HG03135 (cell line): Measurements from ENCODE around the gene CDH23.

Source experiments
- ATAC-seq: cut with Tn5 transposase; IDR thresholded peaks from one replicate; pipeline ENCODE4 v1.9.1; 2021; ENCODE audit warnings: mild to moderate bottlenecking, moderate library complexity; ENCODE audit not compliant: unreplicated experiment

The CDH23 gene

DNA sequence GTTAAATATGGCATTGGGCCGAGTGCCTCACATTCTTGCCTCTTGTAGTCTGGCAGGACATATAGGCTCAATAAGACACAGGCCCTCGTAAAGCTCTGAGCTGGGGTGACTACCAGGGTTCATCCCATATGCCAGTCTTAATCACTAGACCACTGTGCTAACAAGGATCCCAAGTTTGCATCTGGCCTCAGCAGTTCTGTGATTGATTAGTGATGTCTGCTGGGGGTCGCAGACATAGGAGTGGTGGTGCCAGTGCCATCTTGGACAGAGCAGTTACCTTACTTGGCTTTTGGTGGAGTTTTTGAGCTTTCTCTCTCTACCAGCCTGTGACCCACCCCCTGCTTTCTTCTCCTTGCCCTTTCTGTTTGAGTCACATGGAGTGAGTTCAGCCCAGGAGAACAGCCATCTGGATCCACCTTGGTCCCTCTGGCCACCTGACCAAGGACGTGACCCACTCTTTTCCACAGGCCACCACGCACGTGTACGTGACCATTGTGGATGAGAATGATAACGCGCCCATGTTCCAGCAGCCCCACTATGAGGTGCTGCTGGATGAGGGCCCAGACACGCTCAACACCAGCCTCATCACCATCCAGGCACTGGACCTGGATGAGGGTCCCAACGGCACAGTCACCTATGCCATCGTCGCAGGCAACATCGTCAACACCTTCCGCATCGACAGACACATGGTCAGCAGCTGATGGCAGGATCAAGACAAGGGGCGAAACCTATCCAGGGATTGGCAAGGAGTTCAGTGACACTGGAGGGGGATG lies 380.7 kb downstream of the CDH23 start:
- ATAC-seq = no peak

- no peak for ATAC-seq
Measured at GRCh38 chr10:71778071-71778825, 381.5 kb downstream of the CDH23 start.

- ATAC-seq = no peak
Measured at GRCh38 chr10:71779641-71780040, 382.9 kb downstream of the CDH23 start.

- no peak for ATAC-seq
Measured at GRCh38 chr10:71780156-71780555, 383.4 kb downstream of the CDH23 start.

DNA sequence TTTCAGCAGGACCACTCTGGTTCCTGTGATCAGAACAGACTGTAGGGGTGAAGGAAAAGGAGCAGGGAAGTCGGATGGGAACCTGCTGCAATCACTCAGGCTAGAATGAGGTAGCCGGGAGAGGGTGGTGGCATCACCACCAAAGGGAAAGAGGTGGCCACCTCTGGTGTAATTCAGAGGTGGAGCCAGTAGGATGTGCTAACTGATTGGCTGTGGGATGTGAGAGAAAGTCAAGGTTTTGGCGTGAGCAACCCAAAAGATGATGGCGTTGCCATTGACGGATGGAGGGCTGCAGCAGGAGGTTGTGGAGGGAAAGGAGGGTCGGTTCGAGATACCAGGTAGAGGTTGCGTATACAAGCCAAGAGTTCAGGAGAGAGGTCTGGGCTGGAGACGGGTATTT lies 384.0 kb downstream of the CDH23 start:
- ATAC-seq = no peak

DNA sequence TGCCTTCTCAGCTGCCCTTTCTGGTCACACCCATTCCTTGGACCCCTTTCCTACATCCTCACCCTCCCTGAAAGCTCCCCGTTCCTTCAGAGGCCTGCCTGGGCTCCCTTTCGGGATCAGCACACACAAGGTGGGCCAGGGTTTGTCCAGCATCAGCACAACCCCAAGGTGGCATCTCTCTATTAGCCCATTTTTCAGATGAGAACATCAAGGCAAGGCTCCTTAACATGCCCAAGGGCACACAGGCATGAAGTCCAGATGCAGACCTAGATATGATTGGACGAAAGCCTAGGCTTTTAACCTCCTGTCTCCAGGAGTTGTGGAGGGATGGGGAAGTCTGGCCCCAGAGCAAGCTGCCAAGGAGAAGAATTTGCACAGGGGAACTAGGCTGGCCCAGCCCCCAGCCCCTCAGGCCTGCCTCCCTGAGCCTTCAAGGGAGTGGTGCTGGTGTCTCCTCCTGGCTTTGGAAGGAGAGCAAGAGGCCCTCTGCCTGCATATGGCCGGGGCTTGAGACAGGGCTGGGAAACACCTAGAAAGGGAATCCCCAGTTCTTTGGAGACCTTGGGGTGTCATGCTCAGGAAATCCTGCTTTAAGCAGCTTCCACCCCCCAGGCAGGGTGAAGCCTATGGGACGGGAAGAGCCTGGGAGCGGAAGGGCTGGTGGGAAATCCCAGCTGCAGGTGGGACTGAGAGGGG lies 385.6 kb downstream of the CDH23 start:
- no peak for ATAC-seq

DNA sequence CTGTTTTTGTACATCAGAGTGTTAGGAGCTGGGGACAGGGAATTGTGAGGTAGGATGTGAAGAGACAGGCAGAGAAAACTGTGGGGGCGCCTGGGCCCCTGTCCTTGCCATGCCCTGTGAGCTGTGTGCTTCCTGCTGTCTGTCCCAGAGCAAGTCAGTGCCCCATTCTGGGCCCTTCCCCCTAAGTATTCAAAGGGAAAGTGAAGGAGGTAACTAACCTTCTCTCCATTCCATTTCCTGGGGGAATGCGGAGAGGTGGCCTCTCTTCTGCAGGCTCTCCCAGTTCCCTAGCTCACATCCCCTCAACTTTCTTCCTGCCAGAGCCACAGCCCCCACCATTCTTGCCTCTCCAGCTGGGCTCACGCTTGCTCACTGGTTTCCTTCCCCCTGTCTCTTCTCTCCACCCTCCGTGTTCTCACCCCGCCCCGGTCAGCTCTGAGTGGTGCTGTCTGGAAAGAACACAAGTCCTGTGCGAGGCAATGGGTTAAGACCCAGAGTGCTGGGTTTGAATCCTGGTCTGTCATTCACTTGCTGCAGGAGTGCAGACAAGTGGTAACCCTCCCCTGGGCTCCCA lies 386.3 kb downstream of the CDH23 start:
- no peak for ATAC-seq

GRCh38 chr10:71783917-71784678 lies 387.4 kb downstream of the CDH23 start:
- ATAC-seq = no peak

DNA sequence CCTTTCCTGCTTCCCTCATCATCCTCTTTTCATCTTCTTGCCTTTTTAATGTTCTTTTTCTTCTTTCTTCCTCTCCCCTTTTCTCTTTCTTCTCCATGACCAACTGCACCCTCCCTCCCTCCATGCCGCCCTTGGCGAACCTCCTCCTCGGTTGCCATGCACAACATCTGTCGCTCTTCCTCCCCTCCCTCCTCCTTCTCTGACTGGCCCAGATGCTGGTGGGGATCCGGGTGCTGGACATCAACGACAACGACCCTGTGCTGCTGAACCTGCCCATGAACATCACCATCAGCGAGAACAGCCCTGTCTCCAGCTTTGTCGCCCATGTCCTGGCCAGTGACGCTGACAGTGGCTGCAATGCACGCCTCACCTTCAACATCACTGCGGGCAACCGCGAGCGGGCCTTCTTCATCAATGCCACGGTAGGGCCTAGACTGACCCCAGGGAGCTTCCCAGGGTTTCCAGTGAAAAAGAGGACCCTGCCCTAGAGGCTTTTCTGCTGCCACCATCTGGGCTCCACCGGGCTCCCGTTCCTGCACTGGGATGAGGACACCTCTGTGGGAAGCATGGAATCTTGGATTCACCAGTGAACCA lies 388.1 kb downstream of the CDH23 start:
- no peak for ATAC-seq

- ATAC-seq = no peak
Measured at GRCh38 chr10:71788954-71789353, 392.2 kb downstream of the CDH23 start.

- ATAC-seq = no peak
Measured at GRCh38 chr10:71789871-71790270, 393.2 kb downstream of the CDH23 start.

- no peak for ATAC-seq
Measured at GRCh38 chr10:71790749-71791440, 394.2 kb downstream of the CDH23 start.

DNA sequence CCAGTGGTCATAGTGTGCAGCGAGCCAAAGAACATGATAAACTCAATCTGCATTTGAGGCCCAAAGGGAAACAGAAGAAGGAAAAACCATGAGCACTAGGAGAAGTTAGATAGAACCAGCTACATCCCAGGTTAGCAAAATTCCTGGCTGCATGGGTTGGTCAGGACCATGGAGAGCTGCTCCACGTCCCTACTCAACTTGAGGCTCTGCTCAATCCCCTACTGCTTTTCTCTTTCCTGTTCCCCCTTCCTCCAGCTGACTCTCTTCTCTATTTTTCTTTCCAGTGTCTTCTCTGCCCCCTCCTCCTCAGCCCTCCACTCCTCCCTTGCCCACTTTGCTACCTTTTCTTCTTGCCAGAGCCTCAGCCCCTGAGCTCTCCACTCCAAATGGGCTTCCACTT lies 398.5 kb downstream of the CDH23 start:
- ATAC-seq = no peak

DNA sequence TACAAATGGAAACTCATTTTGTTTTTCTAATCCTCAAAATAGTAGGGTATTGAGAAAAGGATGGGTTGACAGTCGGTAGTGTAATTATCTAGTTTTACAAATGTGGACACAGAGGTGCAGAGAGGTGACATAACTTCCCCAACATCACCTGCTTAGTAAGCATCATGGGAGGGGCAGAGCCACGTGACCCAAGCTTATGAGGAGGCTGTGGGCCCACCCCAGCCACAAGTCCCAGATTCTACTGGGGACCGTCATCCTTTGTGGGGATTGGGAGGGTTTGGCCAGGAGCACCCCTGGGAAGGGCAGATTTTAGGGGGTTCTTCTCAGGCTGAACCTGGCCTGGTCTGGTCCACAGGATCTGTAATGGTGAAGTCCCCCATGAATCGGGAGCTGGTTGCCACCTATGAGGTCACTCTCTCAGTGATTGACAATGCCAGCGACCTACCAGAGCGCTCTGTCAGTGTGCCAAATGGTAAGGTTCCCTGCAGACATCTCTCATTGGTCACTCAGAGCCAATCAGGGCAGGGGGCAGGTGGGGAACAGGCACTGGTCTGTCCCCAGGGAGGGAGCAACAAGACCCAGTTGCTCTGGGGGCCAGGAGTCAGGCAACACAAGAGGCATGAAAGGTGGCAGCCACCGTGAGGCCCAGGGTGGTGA lies 400.2 kb downstream of the CDH23 start:
- no peak for ATAC-seq

GRCh38 chr10:71797533-71798307 lies 401.0 kb downstream of the CDH23 start:
- ATAC-seq = no peak

DNA sequence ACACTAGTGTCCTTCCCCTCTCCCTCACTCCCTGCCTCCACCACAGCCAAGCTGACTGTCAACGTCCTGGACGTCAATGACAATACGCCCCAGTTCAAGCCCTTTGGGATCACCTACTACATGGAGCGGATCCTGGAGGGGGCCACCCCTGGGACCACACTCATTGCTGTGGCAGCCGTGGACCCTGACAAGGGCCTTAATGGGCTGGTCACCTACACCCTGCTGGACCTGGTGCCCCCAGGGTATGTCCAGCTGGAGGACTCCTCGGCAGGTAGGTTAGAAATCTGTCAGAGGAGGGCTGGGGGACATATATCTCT lies 401.5 kb downstream of the CDH23 start:
- ATAC-seq = no peak

DNA sequence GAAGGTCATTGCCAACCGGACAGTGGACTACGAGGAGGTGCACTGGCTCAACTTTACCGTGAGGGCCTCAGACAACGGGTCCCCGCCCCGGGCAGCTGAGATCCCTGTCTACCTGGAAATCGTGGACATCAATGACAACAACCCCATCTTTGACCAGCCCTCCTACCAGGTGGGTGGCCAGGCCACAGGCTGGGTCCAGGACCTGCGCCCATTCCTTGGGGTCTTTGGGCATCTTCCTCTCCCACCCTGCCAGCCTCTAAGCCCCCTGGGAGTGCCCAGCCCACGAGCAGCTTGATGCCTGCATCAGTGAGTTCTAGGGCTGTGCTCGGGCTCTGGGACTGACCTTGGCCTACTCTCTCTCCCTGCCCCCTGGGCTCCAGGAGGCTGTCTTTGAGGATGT lies 402.4 kb downstream of the CDH23 start:
- no peak for ATAC-seq

DNA sequence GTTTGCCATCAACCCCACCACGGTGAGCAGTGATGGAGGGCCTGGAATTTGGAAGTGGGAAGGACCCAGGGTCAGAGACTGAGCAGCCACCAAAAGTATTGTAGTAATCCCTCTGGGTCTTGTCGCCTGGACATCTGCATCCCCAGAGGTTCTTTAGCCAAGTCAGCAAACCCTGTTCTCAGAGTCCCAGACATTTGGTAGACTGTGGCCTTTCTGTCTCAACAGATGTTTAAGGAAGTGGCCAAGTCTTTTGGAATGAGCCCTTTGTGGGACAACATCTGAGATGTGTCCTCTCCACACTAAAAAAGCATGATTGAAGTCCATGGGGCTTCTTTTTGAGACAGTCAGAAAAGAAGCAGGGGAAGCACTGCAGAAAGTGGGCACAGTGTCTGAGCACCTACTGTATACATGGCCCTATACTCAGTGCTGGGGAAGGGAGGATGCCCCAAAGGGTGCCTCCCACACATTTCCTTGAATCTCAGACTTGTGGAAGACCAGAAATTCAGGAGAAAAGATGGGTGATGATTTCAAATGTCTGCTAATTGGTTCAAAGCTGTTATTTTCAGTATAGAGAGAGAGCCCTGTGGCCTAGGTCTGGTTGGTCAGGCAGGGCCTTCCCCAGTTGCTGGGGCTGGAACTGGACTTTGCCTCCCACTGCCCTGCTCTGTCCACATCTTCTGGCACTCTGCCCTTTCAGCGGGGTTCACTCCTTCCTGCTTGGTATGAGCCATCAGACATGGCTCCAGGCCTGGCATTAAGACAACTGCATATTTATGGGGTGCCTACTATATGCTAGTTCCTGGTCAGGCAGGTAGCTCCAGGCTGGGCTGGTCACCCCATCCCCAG lies 403.1 kb downstream of the CDH23 start:
- ATAC-seq = no peak
